ENCODE data around the gene LOXL3.

The LOXL3 gene

DNA sequence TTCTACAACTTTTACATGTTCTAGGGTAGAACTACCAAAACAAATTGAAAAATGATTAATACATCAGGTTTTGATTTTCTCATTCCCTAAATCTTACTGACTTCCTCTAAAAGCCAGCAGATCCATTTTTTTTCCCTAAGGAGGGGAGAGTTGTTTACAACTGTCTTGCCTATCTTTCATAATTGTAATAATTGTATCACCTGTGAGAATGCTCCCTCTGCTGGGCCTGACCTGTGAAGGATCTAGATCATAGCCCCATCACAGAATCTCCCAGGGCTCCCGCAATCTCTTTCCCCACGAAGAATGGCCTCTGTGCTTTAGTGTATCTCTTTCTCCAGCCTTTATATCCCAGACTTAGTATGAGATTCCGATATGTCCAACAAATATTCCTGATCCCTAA, 9.1 kb downstream of the LOXL3 start:
- no peaks in the 10 kb centered on the region for H3K9me3 ChIP-seq (replicated peaks; ENCODE audit: low read length)
- peaks cover 14% of the 10 kb centered on the region for H3K4me1 ChIP-seq (ENCODE audit: control insufficient read depth, insufficient read depth, low read length)
- H3K4me3 ChIP-seq (ENCODE audit: low read length): no peak overlapping the region
- no peak overlapping the region for H3K4me2 ChIP-seq (ENCODE audit: low read length)
- no peaks in the 10 kb centered on the region for H3K27me3 ChIP-seq (ENCODE audit: control insufficient read depth, insufficient read depth, low read length)
- no peak overlapping the region for H3K9ac ChIP-seq (ENCODE audit: low read depth, low read length)
- H3K36me3 ChIP-seq (ENCODE audit: insufficient read depth, low read length): peaks cover 1% of the 10 kb centered on the region

DNA sequence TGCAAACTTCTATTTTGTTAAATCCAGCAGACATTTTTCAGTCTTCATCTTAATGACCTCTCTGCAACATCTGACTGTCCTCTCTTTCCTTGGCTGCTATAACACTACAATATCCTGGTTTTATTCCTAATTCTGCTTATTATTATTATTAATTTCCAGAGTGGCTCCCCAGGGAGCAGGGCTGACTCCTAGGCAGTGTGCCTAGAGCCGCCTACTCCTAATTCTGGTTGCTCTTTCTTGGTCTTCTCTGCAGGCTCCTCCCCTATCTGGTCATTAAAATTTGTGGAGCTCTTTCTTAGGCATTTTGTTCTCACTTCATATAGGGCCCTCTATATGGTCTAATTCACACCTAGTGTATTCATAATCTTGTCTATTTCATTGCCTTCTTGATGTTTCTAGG, 10.8 kb downstream of the LOXL3 start:
- peaks cover 3% of the 10 kb centered on the region for H3K36me3 ChIP-seq (ENCODE audit: insufficient read depth, low read length)
- H3K9me3 ChIP-seq (replicated peaks; ENCODE audit: low read length): no peaks in the 10 kb centered on the region
- no peaks in the 10 kb centered on the region for H3K27me3 ChIP-seq (ENCODE audit: control insufficient read depth, insufficient read depth, low read length)
- no peak overlapping the region for H3K4me2 ChIP-seq (ENCODE audit: low read length)
- no peak overlapping the region for H3K4me3 ChIP-seq (ENCODE audit: low read length)
- H3K9ac ChIP-seq (ENCODE audit: low read depth, low read length): no peak overlapping the region
- H3K4me1 ChIP-seq (ENCODE audit: control insufficient read depth, insufficient read depth, low read length): no peaks in the 10 kb centered on the region

DNA sequence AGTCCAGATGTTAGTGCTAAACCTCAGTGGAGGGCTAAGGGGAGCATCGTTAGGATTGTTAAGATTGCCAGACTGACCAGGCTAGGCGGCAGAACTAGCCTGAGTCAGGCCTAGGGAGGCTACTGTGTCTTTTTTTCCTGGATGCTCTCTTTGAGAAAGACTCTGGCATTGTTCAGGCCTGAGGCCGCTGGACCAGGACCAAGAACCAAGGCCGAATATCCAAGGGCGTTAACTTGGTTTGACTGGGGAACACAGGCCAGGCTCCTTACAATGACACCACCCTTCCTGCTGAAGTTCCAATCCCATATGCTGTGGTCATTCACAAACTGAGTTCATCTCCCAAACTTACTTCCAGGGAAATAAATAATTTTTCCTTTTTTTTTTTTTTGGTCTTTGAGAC, 13.5 kb downstream of the LOXL3 start:
- H3K4me2 ChIP-seq (ENCODE audit: low read length): no peak overlapping the region
- H3K4me3 ChIP-seq (ENCODE audit: low read length): no peak overlapping the region
- H3K9me3 ChIP-seq (replicated peaks; ENCODE audit: low read length): no peaks in the 10 kb centered on the region
- H3K27me3 ChIP-seq (ENCODE audit: control insufficient read depth, insufficient read depth, low read length): no peaks in the 10 kb centered on the region
- peaks cover 3% of the 10 kb centered on the region for H3K36me3 ChIP-seq (ENCODE audit: insufficient read depth, low read length)
- no peaks in the 10 kb centered on the region for H3K4me1 ChIP-seq (ENCODE audit: control insufficient read depth, insufficient read depth, low read length)
- no peak overlapping the region for H3K9ac ChIP-seq (ENCODE audit: low read depth, low read length)

DNA sequence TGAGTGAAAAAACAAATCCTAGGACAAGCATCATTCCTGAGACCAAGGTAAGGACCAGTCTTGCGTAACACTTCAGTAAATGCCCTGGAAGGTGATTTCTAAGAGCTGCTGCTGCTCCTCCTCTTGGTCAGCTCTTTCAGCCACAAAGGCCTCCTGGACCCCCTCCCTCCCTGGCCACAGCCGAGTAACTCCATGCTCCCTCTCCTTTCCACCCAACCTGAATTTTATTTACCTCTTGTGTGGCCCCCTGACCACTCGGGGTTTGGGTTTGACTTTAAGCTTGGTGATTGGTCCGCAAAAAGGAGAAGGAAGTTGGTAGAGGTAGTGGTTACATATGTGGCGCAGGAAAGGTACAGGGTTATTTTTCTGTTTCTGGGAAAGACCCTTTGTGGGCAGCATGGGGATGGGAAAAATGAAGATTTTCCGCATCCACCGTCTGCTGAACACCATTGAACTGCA, 14.8 kb downstream of the LOXL3 start:
- Histone ChIP-seq H3K4me3 (ENCODE audit: low read length) (no peak overlapping the region), H3K9me3 (replicated peaks; ENCODE audit: low read length) (no peaks in the 10 kb centered on the region), H3K4me2 (ENCODE audit: low read length) (no peak overlapping the region), H3K9ac (ENCODE audit: low read depth, low read length) (no peak overlapping the region), H3K4me1 (ENCODE audit: control insufficient read depth, insufficient read depth, low read length) (no peaks in the 10 kb centered on the region), H3K36me3 (ENCODE audit: insufficient read depth, low read length) (peaks cover 6% of the 10 kb centered on the region), H3K27me3 (ENCODE audit: control insufficient read depth, insufficient read depth, low read length) (no peaks in the 10 kb centered on the region)

DNA sequence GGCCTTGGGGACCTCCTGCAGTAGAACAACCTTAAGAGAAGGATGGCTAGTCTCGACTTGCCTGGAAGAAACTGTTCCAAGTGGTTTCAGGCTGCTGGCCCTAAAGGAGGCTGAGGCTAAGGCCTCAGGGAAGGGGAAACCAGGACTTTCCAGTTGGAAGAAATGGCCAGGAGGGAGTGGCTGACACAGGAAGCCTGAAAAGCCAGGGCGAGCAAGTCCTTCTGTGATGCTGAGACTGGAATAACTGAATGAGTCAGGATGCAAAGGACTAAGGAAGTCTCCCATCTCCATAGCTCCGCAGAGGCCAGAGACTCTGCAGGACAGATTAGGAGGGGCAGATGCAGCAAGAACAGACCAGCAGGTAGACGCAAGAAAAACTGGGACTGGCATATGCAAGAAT, 16.6 kb downstream of the LOXL3 start:
- Histone ChIP-seq H3K9me3 (replicated peaks; ENCODE audit: low read length) (no peaks in the 10 kb centered on the region), H3K36me3 (ENCODE audit: insufficient read depth, low read length) (peaks cover 20% of the 10 kb centered on the region), H3K4me1 (ENCODE audit: control insufficient read depth, insufficient read depth, low read length) (no peaks in the 10 kb centered on the region), H3K4me3 (ENCODE audit: low read length) (no peak overlapping the region), H3K9ac (ENCODE audit: low read depth, low read length) (no peak overlapping the region), H3K4me2 (ENCODE audit: low read length) (no peak overlapping the region), H3K27me3 (ENCODE audit: control insufficient read depth, insufficient read depth, low read length) (no peaks in the 10 kb centered on the region)

DNA sequence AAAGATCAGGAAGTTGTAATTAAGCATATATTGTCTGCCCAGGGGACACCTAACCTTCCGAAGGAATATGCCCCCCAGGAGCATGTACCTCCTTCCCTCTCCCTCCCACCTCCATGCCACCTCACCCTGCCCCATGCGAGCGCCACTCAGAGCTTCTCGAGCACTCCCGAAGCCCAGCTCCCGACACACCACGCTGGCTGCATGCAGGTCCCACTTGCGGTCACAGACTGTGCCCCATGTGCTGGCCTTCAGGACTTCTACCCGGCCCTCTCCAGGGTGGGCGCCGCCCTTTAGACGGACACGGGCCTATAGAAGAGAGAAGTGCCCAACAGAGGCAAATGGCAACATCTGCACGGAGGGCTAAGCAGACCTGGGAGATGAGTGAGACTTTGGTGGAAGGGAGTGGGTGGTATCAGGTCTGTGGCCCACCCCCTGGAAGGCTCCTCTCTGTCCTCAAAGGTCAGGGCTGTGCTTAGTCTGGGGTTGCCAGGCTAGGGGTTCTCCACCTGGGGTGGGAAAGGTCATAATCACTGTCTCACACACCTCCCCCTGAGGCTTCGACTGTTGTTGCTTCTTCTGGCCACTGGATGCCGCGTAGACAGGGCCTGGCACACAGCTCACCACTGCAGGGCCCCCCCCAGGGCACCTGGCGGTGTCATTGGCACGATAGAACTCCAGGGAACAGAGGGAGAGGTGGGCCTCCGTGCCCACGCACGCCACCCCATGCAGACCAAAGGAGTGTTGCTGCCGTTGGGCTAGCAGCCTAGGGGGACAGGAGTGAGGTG, 17.4 kb downstream of the LOXL3 start:
- Histone ChIP-seq H3K9ac (ENCODE audit: low read depth, low read length) (no peak overlapping the region), H3K9me3 (replicated peaks; ENCODE audit: low read length) (no peaks in the 10 kb centered on the region), H3K4me1 (ENCODE audit: control insufficient read depth, insufficient read depth, low read length) (peaks cover 3% of the 10 kb centered on the region), H3K27me3 (ENCODE audit: control insufficient read depth, insufficient read depth, low read length) (no peaks in the 10 kb centered on the region), H3K36me3 (ENCODE audit: insufficient read depth, low read length) (peaks cover 20% of the 10 kb centered on the region), H3K4me2 (ENCODE audit: low read length) (no peak overlapping the region), H3K4me3 (ENCODE audit: low read length) (no peak overlapping the region)

DNA sequence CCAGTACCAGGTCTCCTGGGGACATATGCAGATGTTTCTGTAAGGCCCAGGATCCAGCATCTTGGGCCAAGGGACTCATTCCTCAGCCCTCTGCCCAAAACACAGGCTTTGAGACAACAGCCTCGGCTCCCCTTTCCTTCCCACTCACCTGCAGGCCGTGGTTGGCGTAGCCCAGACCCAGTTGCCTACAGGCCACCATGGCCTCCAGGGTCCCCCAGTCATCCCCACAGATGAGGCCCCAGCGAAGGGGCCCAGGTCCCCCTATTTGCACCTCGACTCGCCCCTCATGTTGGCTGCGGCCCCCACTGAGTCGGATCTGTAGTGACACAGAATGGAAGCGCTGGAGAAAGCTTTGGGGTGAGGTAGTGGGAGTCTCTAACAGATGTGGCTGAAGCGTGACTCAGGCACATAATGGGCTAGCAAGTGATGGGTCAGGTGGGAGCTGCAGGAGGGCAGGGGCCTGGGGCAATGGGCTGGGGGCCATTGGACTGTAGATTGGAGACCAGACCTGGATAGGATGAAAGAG, 18.2 kb downstream of the LOXL3 start:
- Histone ChIP-seq H3K36me3 (ENCODE audit: insufficient read depth, low read length) (peaks cover 20% of the 10 kb centered on the region), H3K9ac (ENCODE audit: low read depth, low read length) (no peak overlapping the region), H3K9me3 (replicated peaks; ENCODE audit: low read length) (no peaks in the 10 kb centered on the region), H3K4me3 (ENCODE audit: low read length) (no peak overlapping the region), H3K4me1 (ENCODE audit: control insufficient read depth, insufficient read depth, low read length) (peaks cover 12% of the 10 kb centered on the region), H3K4me2 (ENCODE audit: low read length) (no peak overlapping the region), H3K27me3 (ENCODE audit: control insufficient read depth, insufficient read depth, low read length) (no peaks in the 10 kb centered on the region)

DNA sequence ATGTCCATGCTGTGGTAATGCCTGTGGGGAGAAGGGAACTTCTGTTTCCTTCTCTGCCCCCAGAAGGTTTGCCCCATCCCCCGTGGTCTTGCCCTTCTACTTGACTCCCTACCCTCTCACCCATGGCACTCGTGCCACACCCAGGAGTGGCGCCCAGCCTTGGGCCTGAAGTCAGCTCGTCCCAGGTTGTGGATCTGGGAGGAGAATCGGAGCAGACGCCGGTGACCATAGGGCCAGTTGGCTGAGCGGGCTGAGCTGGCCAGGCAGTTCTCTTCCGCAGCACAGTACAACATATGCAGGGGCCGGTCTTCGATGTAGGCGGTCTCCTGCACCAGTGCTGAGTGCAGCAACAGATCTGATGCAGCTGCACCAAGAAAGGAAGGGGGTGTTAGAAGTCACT, 19.3 kb downstream of the LOXL3 start:
- Histone ChIP-seq H3K4me3 (ENCODE audit: low read length) (no peak overlapping the region), H3K9me3 (replicated peaks; ENCODE audit: low read length) (no peaks in the 10 kb centered on the region), H3K4me2 (ENCODE audit: low read length) (no peak overlapping the region), H3K36me3 (ENCODE audit: insufficient read depth, low read length) (peaks cover 18% of the 10 kb centered on the region), H3K27me3 (ENCODE audit: control insufficient read depth, insufficient read depth, low read length) (no peaks in the 10 kb centered on the region), H3K4me1 (ENCODE audit: control insufficient read depth, insufficient read depth, low read length) (peaks cover 12% of the 10 kb centered on the region), H3K9ac (ENCODE audit: low read depth, low read length) (no peak overlapping the region)

DNA sequence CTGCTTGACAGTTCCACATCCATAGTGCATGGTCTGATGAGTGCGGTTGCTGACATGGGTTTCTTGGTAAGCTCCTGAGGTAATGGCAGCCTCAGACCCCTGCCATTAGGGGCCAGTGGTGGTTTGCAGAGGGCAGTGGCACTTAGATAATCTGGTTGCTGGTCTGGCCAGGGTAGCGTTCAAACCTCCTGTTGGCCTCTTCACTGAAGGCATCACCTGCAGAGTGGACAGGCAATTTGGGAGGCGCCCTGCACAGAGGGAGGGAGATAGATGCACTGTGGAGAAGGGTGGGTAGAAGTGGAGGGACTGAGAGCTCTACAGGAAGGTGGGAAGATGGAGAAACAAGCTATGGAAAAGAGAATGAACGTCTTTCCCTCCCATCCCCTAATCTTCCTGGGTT, 20.3 kb downstream of the LOXL3 start:
- no peaks in the 10 kb centered on the region for H3K27me3 ChIP-seq (ENCODE audit: control insufficient read depth, insufficient read depth, low read length)
- H3K9me3 ChIP-seq (replicated peaks; ENCODE audit: low read length): no peaks in the 10 kb centered on the region
- H3K36me3 ChIP-seq (ENCODE audit: insufficient read depth, low read length): peaks cover 17% of the 10 kb centered on the region
- H3K4me3 ChIP-seq (ENCODE audit: low read length): no peak overlapping the region
- H3K4me1 ChIP-seq (ENCODE audit: control insufficient read depth, insufficient read depth, low read length): peaks cover 14% of the 10 kb centered on the region
- no peak overlapping the region for H3K9ac ChIP-seq (ENCODE audit: low read depth, low read length)
- H3K4me2 ChIP-seq (ENCODE audit: low read length): no peak overlapping the region

DNA sequence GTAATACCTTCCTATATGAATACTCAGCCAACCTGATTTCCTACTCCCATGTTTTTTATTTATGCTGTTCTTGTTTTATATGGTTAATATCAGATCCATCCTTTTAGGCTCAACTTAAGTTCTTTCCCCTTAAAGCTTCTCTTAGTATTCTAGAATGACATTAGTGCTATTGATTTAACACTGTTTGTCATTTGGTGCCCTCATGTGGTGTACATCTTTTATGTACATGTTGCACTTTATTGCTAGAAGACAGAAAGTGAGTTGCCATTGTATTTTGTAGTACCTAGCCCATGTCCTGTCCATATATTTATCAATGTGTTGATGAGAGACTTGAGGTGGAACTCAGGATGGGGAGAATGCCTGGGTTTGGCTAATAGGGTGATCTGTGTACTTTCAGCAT, 21.5 kb downstream of the LOXL3 start:
- H3K9me3 ChIP-seq (replicated peaks; ENCODE audit: low read length): no peaks in the 10 kb centered on the region
- peaks cover 28% of the 10 kb centered on the region for H3K36me3 ChIP-seq (ENCODE audit: insufficient read depth, low read length)
- H3K4me3 ChIP-seq (ENCODE audit: low read length): no peak overlapping the region
- H3K4me2 ChIP-seq (ENCODE audit: low read length): no peak overlapping the region
- peaks cover 20% of the 10 kb centered on the region for H3K4me1 ChIP-seq (ENCODE audit: control insufficient read depth, insufficient read depth, low read length)
- H3K9ac ChIP-seq (ENCODE audit: low read depth, low read length): no peak overlapping the region
- H3K27me3 ChIP-seq (ENCODE audit: control insufficient read depth, insufficient read depth, low read length): no peaks in the 10 kb centered on the region

DNA sequence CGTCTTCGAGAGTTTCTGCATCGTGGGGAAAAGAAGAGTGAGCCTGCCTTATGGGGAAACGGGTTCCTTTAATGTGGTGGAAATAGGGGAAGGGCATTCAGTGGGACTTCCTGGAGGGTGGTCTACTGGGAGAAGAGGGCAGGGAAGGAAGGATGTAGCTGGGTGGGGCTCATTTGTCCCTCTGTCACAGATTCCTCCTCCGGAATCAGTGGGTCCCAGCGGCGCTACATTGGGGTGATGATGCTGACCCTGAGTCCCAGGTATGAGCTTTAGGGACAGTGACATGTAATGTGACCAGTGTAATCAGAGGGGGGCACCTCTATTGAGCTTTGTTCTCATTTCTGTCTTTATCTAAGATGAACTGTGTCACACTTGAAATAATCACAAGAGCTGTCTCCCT, 22.1 kb downstream of the LOXL3 start:
- peak overlapping the region; percentile 99 for H3K4me2 ChIP-seq (ENCODE audit: low read length)
- no peaks in the 10 kb centered on the region for H3K27me3 ChIP-seq (ENCODE audit: control insufficient read depth, insufficient read depth, low read length)
- H3K9me3 ChIP-seq (replicated peaks; ENCODE audit: low read length): no peaks in the 10 kb centered on the region
- H3K4me3 ChIP-seq (ENCODE audit: low read length): no peak overlapping the region
- peak overlapping the region; percentile 85 for H3K9ac ChIP-seq (ENCODE audit: low read depth, low read length)
- peaks cover 33% of the 10 kb centered on the region for H3K36me3 ChIP-seq (ENCODE audit: insufficient read depth, low read length)
- H3K4me1 ChIP-seq (ENCODE audit: control insufficient read depth, insufficient read depth, low read length): peaks cover 20% of the 10 kb centered on the region

All from skeletal muscle satellite cell (primary cell).